Measurements from ENCODE around the gene DMRTC2. TPM values are rescaled to one million over a fixed set of nuclear protein-coding genes. Genes with fewer than 3 reads are reported as not detected.

The DMRTC2 gene
- total RNA-seq, 4 donors from 2014 or later, result not detected

DNA sequence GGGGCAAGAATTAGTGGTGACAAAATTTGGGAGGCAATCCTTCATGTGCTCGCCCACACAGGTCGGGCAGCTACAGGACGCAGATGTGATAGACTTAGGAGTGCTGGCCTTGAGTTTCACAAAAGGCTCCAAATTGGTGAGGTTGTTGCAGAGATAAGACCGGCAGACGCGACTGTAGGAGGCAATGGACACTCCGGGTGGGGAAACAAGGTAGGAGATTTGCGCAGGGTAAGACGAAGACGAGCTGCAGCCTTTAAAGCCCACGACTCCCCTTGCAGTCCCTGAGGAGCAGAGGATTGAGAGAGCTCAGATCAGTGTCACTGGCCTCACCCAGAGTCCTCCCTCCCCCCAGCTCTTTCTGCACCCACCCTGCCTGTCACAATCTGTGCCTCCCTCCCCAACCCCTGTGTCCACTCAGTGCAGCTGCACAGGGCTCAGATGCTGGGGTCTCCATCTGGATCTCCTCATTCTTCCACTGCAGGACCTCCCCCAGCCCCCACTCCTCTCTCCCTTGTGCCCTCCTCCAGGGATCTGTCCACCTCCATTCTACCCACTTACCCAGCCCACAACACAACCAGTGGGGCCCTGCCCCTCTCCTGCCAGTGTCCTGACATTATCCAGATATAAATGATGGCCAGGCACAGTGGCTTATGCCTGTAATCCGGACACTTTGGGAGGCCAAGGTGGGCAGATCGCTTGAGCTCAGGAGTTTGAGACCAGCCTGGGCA is 6.7 kb upstream of the DMRTC2 start:
- TF ChIP-seq, protein P1, sequence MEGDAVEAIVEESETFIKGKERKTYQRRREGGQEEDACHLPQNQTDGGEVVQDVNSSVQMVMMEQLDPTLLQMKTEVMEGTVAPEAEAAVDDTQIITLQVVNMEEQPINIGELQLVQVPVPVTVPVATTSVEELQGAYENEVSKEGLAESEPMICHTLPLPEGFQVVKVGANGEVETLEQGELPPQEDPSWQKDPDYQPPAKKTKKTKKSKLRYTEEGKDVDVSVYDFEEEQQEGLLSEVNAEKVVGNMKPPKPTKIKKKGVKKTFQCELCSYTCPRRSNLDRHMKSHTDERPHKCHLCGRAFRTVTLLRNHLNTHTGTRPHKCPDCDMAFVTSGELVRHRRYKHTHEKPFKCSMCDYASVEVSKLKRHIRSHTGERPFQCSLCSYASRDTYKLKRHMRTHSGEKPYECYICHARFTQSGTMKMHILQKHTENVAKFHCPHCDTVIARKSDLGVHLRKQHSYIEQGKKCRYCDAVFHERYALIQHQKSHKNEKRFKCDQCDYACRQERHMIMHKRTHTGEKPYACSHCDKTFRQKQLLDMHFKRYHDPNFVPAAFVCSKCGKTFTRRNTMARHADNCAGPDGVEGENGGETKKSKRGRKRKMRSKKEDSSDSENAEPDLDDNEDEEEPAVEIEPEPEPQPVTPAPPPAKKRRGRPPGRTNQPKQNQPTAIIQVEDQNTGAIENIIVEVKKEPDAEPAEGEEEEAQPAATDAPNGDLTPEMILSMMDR (IDR thresholded peaks at IDR 0.05), result no peak
- no peak for DNase-seq (ENCODE audit: low spot score in 2 of 2)
- no peak overlapping the region for H3K4me3 ChIP-seq (ENCODE audit: low read depth, poor library complexity, severe bottlenecking)
- 62 to 73% methylated on average over 13 of the region's 13 CpGs for WGBS, 2 donors
- intact Hi-C loops (cut with DNase I; ENCODE audit: low total_unique reads), result no loop called here

DNA sequence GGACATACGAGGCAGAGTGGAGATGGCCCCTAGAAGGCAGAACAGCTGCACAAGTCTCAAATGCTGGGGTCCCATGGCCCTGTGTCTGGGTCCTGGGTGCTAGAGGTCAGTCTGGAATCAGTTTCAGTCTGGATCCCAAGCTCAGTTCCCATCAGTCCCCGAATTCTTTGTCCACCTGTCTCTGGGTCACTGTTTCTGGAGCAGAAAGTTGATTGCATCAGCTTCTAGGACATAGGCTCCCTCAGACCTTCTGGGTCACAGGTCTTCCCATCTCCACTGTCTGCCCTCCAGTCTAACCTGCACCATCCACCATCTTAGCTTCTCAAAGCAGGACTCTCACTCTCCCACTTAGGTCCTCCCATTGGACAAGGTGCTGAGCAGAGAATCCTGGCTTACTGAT is 5.6 kb upstream of the DMRTC2 start:
- intact Hi-C loops (cut with DNase I; ENCODE audit: low total_unique reads), result no loop called here
- WGBS, 2 donors, result 47 to 55% methylated on average over 2 of the region's 2 CpGs
- TF ChIP-seq, protein P1 (IDR thresholded peaks at IDR 0.05), result no peak
- TF ChIP-seq POLR2A (IDR thresholded peaks at IDR 0.05), result no peak

DNA sequence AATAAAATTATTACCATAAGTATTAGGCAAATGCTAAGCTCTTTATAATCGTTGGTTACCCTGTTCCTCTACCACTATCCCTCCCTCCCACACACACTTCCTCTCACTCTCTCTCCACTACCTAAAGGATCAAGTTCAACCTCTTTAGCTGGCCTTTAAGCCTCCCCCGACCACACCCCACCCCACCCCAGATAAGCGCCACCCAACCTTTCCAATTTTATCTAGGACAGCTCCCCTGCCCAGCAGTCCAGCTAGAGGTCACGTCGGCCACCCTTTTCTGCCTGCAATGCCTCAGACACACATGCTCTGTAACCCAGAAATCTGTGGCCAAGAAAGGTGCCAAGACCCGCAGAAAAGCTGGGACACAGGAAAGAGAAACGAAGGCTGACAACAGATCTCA is 1.5 kb upstream of the DMRTC2 start:
- WGBS, 2 donors, result 65 to 75% methylated on average over 7 of the region's 7 CpGs
- TF ChIP-seq POLR2A (IDR thresholded peaks at IDR 0.05), result no peak
- TF ChIP-seq, protein P1 (IDR thresholded peaks at IDR 0.05), result no peak

More for the DNA sequence above, 5.6 kb upstream of the DMRTC2 start:
- H3K4me3 ChIP-seq (ENCODE audit: low read depth, poor library complexity, severe bottlenecking), result no peak overlapping the region
- no peak for DNase-seq (ENCODE audit: low spot score in 2 of 2)

DNA sequence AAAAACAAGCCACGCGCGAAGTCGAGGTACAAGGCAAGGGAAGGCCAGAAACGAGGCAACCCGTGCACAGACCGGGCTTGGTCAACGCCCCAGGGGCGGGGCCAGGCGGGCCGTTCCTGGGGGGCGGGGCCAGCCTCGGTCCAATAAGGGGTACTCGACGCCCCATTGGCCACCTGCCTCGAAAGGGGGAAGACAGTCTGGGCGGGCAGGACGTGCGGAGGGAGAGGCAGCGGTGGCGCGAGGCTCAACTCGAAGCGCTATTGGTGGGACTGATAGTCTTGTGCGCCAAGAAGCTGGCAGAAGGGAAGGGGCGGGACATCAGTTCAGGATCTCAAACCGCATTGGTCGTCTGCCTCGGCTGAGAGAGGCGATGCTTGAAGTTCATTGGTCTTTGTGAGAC is 241 bp upstream of the DMRTC2 start, which contains the start of gene LYPD4:
LYPD4 (minus strand) TSS at position 83 of the 400 bp plus-strand sequence. CDS start 5,398 bp downstream, outside the sequence.
- WGBS, 2 donors, result 78 to 79% methylated on average over 30 of the region's 30 CpGs
- TF ChIP-seq, protein P1 (IDR thresholded peaks at IDR 0.05), result no peak
- no peak for TF ChIP-seq POLR2A (IDR thresholded peaks at IDR 0.05)
- no peak for DNase-seq (ENCODE audit: low spot score in 2 of 2)
- H3K4me3 ChIP-seq (ENCODE audit: low read depth, poor library complexity, severe bottlenecking), result no peak within 1 kb of the TSS
- intact Hi-C loops (cut with DNase I; ENCODE audit: low total_unique reads), result no loop called here

More for the DNA sequence above, 1.5 kb upstream of the DMRTC2 start:
- no peak overlapping the region for H3K4me3 ChIP-seq (ENCODE audit: low read depth, poor library complexity, severe bottlenecking)
- no peak for DNase-seq (ENCODE audit: low spot score in 2 of 2)
- intact Hi-C loops (cut with DNase I; ENCODE audit: low total_unique reads), result no loop called here

DNA sequence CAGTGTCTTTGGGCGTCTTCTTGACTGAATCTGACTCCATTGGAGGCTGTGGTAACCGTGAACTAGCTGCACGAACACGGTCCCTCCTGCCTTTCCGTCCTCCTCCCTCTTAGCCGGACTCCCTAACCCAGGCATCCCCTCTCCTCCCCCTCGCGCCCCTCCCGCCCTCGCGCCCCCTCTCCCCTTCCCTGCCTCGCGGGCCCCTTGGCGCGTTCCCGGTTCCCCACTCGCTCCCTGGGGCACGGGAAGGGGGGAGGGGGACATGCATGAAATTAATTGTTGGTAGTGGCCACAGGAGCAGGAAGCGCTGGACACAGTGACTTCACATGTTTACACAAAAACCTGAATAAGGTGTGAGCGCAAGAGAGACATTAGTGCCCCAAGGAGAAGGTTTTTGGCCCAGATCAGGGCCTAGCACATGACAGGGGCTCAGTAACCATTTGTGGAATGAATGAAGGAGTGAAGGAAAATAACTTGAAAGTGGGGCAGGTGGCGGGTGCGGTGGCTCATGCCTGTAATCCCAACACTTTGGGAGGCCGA is 279 bp downstream of the DMRTC2 start:
- DNase-seq (ENCODE audit: low spot score in 2 of 2), result no peak
- WGBS, 2 donors, result 89 to 90% methylated on average over 23 of the region's 23 CpGs
- no peak overlapping the region for H3K4me3 ChIP-seq (ENCODE audit: low read depth, poor library complexity, severe bottlenecking)
- intact Hi-C loops (cut with DNase I; ENCODE audit: low total_unique reads), result no loop called here
- TF ChIP-seq, protein P1 (IDR thresholded peaks at IDR 0.05), result no peak
- no peak for TF ChIP-seq POLR2A (IDR thresholded peaks at IDR 0.05)
